ENCODE data around the gene DCANP1. TPM values are rescaled to one million over a fixed set of nuclear protein-coding genes. Genes with fewer than 3 reads are reported as not detected.

Gene DCANP1
- total and polyA plus RNA-seq, 2 of the 13 experiments (the other 11 are each of a cell fraction or from before 2014, with no cell fraction given): not detected

DNA sequence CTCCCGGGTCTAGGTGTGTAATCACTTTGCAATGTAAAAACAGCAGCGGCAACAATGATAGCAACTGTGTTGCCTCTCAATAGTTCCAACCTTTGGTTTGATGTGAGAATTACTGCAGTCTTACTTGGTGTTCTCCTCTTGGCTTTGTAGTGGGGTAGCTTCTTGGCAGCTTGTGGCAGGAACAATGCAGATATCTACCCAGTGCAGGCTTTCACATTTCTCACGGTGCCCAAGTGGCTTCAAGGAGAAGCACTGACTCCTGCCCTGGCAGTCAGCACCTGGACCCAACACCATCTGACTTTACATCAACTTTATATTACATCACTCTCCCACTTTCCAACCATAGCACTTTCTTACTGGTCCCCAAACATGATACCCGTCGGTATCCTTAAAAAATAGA is 33.4 kb upstream of the DCANP1 start:
- FAIRE-seq: no peak
- H2AFZ ChIP-seq (ENCODE audit: low read length): no peak overlapping the region
- no peaks in the 10 kb centered on the region for H3K36me3 ChIP-seq (replicated peaks in 1 of 2; ENCODE audit: control insufficient read depth in 1 of 2, insufficient read depth in 2 of 2, low read length in 2 of 2)
- no peaks in the 10 kb centered on the region for H4K20me1 ChIP-seq (ENCODE audit: insufficient read depth, low read length)
- H3K9ac ChIP-seq (ENCODE audit: insufficient read depth, low read depth, low read length): no peak overlapping the region
- no peak for DNase-seq (ENCODE audit: low spot score)
- intact Hi-C loops (cut with micrococcal nuclease; ENCODE audit: unreplicated experiment) (no loop called here), in situ Hi-C loops (cut with HindIII; ENCODE audit: extremely low pct_ligation_motif_present, low pct_unique_long_range_greater_than_20kb) (no loop called here)
- BruUV-seq (replicated peaks): no TSS peak
- no peak for TF ChIP-seq ZNF766 (CRISPR knock-in tag; IDR thresholded peaks at IDR 0.05; ENCODE audit: borderline replicate concordance)
- TF ChIP-seq ZNF24 (IDR thresholded peaks at IDR 0.05): no peak
- TF ChIP-seq KAT2B (IDR thresholded peaks at IDR 0.05; ENCODE audit: borderline replicate concordance, low read depth, low read length): no peak
- no peak for TF ChIP-seq PLRG1 (conservative IDR thresholded peaks at IDR 0.05)
- ChIA-PET CTCF (ENCODE audit: low intra/inter-chr PET ratio, low total read pairs) (no interaction called here), POLR2A (no interaction called here)
- H3K4me2 ChIP-seq (ENCODE audit: low read depth, low read length): no peak overlapping the region
- peaks cover 37% of the 10 kb centered on the region for H3K4me1 ChIP-seq (ENCODE audit: insufficient read depth, low read length)
- H3K79me2 ChIP-seq (ENCODE audit: insufficient read depth, low read length): no peaks in the 10 kb centered on the region
- H3K4me3 ChIP-seq (replicated peaks in 1 of 3; ENCODE audit: insufficient read depth in 1 of 3, low read depth in 2 of 3, low read length in 3 of 3): no peak overlapping the region
- 89% methylated on average over 5 of the region's 5 CpGs for WGBS (ENCODE audit: low lambda C conversion rate)
- no peaks in the 10 kb centered on the region for H3K9me3 ChIP-seq (ENCODE audit: low read length)
- H3K27me3 ChIP-seq (ENCODE audit: control insufficient read depth in 1 of 2, insufficient read depth in 2 of 2, low read length in 2 of 2): no peaks in the 10 kb centered on the region; a peak in 1 of 5 replicates
- H3K27ac ChIP-seq (ENCODE audit: extremely low read length, insufficient read depth, low read length): no peak overlapping the region
- no peak for ATAC-seq

DNA sequence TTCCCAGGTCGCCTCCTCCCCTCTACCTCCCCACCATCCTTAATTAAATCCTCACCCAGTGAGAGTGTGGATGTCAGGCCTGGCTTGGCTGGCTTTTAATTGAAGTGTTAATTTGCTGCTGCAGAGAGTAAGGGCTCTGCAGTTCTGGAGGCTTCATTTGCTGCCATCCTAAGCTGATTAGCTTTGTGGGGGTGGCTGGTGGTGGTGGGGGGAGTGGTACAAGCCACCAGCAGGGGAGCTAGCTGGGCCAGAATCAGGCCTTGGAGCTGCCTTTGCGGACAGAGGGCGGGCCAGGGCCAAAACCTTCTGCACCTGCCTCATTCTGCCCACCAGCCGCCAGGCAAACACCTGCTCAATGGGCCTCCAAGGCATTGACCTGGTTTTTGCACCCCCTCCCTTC is 31.8 kb upstream of the DCANP1 start:
- no peak for ATAC-seq
- Histone ChIP-seq H3K4me1 (ENCODE audit: insufficient read depth, low read length) (peaks cover 26% of the 10 kb centered on the region), H3K4me2 (ENCODE audit: low read depth, low read length) (no peak overlapping the region), H3K9me3 (ENCODE audit: low read length) (no peaks in the 10 kb centered on the region), H3K36me3 (replicated peaks in 1 of 2; ENCODE audit: control insufficient read depth in 1 of 2, insufficient read depth in 2 of 2, low read length in 2 of 2) (no peaks in the 10 kb centered on the region), H3K27me3 (ENCODE audit: control insufficient read depth in 1 of 2, insufficient read depth in 2 of 2, low read length in 2 of 2) (no peaks in the 10 kb centered on the region; a peak in 1 of 5 replicates), H2AFZ (ENCODE audit: low read length) (no peak overlapping the region), H3K4me3 (replicated peaks in 1 of 3; ENCODE audit: insufficient read depth in 1 of 3, low read depth in 2 of 3, low read length in 3 of 3) (no peak overlapping the region), H4K20me1 (ENCODE audit: insufficient read depth, low read length) (no peaks in the 10 kb centered on the region), H3K9ac (ENCODE audit: insufficient read depth, low read depth, low read length) (no peak overlapping the region), H3K27ac (ENCODE audit: extremely low read length, insufficient read depth, low read length) (no peak overlapping the region), H3K79me2 (ENCODE audit: insufficient read depth, low read length) (no peaks in the 10 kb centered on the region)
- in situ Hi-C loops (cut with HindIII; ENCODE audit: extremely low pct_ligation_motif_present, low pct_unique_long_range_greater_than_20kb): no loop called here
- intact Hi-C loops (cut with micrococcal nuclease; ENCODE audit: unreplicated experiment): no loop called here
- BruUV-seq (replicated peaks): no TSS peak
- DNase-seq (ENCODE audit: low spot score): no peak
- CTCF ChIA-PET (ENCODE audit: low intra/inter-chr PET ratio, low total read pairs): no interaction called here
- POLR2A ChIA-PET: no interaction called here
- TF ChIP-seq, protein P1, sequence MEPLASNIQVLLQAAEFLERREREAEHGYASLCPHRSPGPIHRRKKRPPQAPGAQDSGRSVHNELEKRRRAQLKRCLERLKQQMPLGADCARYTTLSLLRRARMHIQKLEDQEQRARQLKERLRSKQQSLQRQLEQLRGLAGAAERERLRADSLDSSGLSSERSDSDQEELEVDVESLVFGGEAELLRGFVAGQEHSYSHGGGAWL (CRISPR knock-in tag; IDR thresholded peaks at IDR 0.05): no peak
- TF ChIP-seq SMAD9 (CRISPR knock-in tag; IDR thresholded peaks at IDR 0.05) (no peak), GTF2F1 (IDR thresholded peaks at IDR 0.05; ENCODE audit: low read length) (no peak), RBFOX2 (IDR thresholded peaks at IDR 0.05; ENCODE audit: low read depth, low read length) (no peak), YY1 (IDR thresholded peaks at IDR 0.05; ENCODE audit: insufficient read depth, insufficient replicate concordance, low read depth, low read length) (no peak), PRMT3 (CRISPR knock-in tag; IDR thresholded peaks at IDR 0.05; ENCODE audit: borderline replicate concordance, low read depth) (no peak), ZBTB7A (CRISPR knock-in tag; IDR thresholded peaks at IDR 0.05) (no peak), MAFG (CRISPR knock-in tag; IDR thresholded peaks at IDR 0.05) (no peak), ZNF747 (CRISPR knock-in tag; IDR thresholded peaks at IDR 0.05; ENCODE audit: borderline replicate concordance) (no peak), GLI4 (CRISPR knock-in tag; IDR thresholded peaks at IDR 0.05; ENCODE audit: borderline replicate concordance) (no peak), ZKSCAN8 (CRISPR knock-in tag; IDR thresholded peaks at IDR 0.05; ENCODE audit: borderline replicate concordance) (no peak), SRSF9 (IDR thresholded peaks at IDR 0.05; ENCODE audit: borderline replicate concordance, insufficient read depth, low read depth, low read length, poor library complexity, severe bottlenecking) (no peak)
- WGBS (ENCODE audit: low lambda C conversion rate): 76% methylated on average over 2 of the region's 4 CpGs
- FAIRE-seq: no peak

All from HepG2 (cell line).